Smooth muscle cell (in vitro differentiated cells): ENCODE results near the gene INPP5A. TPM values are rescaled to one million over a fixed set of nuclear protein-coding genes. Genes with fewer than 3 reads are reported as not detected.
"Not testable (repeated sequence)": the region's sequence is repeated elsewhere in the genome, so short reads cannot be mapped to it uniquely, and the experiment has no call there.

ENCODE experiments used
- DNase-seq: peaks from one replicate; lab custom pipeline; 2025; ENCODE audit not compliant: unreplicated experiment; lab: John Stamatoyannopoulos, UW
- H2AFZ ChIP-seq: fragments of 200-600 bp; sonication (generic); 2 replicates; pipeline ENCODE4 v1.6.0; 2016; ENCODE audit warnings: antibody characterized with exemption, low read depth, mild to moderate bottlenecking
- H3F3A ChIP-seq: fragments of 200-600 bp; sonication (generic); 2 replicates; pipeline ENCODE4 v1.6.0; 2017; ENCODE audit warnings: antibody characterized with exemption, low read depth
- H3K27ac ChIP-seq: fragments of 200-600 bp; sonication (generic); 2 replicates; pipeline ENCODE4 v1.5.1; 2016; ENCODE audit warnings: low read depth, mild to moderate bottlenecking
- H3K27me3 ChIP-seq: fragments of 200-600 bp; sonication (generic); 2 replicates; pipeline ENCODE4 v1.6.1; 2016; ENCODE audit warnings: low read depth, mild to moderate bottlenecking
- H3K36me3 ChIP-seq: fragments of 200-600 bp; sonication (generic); 2 replicates; pipeline ENCODE4 v1.5.1; 2016; ENCODE audit warnings: low read depth
- H3K4me1 ChIP-seq: fragments of 200-600 bp; sonication (generic); 2 replicates; pipeline ENCODE4 v1.5.1; 2016; ENCODE audit warnings: low read depth
- H3K4me2 ChIP-seq: fragments of 200-600 bp; sonication (generic); 2 replicates; pipeline ENCODE4 v1.6.0; 2016; ENCODE audit warnings: mild to moderate bottlenecking
- H3K4me3 ChIP-seq: fragments of 200-600 bp; sonication (generic); 2 replicates; pipeline ENCODE4 v1.5.1; 2016; ENCODE audit warnings: mild to moderate bottlenecking
- H3K79me2 ChIP-seq: fragments of 200-600 bp; sonication (generic); 2 replicates; pipeline ENCODE4 v1.6.0; 2016; ENCODE audit warnings: low read depth, mild to moderate bottlenecking
- H3K9ac ChIP-seq: fragments of 200-600 bp; sonication (generic); 2 replicates; pipeline ENCODE4 v1.6.0; 2016; ENCODE audit warnings: low read depth
- H3K9me3 ChIP-seq: fragments of 200-600 bp; sonication (generic); replicated peaks from 2 replicates; pipeline ENCODE4 v1.5.1; 2016; ENCODE audit warnings: low read depth
- H4K20me1 ChIP-seq: fragments of 200-600 bp; sonication (generic); 2 replicates; pipeline ENCODE4 v1.6.0; 2016; ENCODE audit warnings: low read depth
- WGBS: methylation state at CpG from one replicate; pipeline ENCODE4 v1.1.7; 2016; ENCODE audit warnings: low lambda C conversion rate; 5-methylcytosine and 5-hydroxymethylcytosine counted together
- polyA plus RNA-seq: library from polyadenylated mRNA; unstranded; fragments of >200 nt; fragmentation: Nextera tagmentation; extraction: Ambion mirVana; gene quantifications from 2 replicates; pipeline ENCODE4 v1.2.1, GENCODE V29; 2016
- total RNA-seq: library from RNA; depleted of rRNA; stranded (reverse); fragments of >200 nt; gene quantifications from 2 replicates; pipeline ENCODE4 v1.2.3, GENCODE V29; 2014
- TF ChIP-seq, protein P1 (sequence below): fragments of 200-600 bp; sonication (generic); IDR thresholded peaks from 2 replicates; pipeline ENCODE4 v1.5.1; 2017; ENCODE audit warnings: borderline replicate concordance, mild to moderate bottlenecking, antibody characterized with exemption; ENCODE audit not compliant: insufficient read depth, poor library complexity, severe bottlenecking

INPP5A gene
- total and polyA plus RNA-seq, 2 experiments from 2014 or later: 48.0 to 55.9 TPM

DNA sequence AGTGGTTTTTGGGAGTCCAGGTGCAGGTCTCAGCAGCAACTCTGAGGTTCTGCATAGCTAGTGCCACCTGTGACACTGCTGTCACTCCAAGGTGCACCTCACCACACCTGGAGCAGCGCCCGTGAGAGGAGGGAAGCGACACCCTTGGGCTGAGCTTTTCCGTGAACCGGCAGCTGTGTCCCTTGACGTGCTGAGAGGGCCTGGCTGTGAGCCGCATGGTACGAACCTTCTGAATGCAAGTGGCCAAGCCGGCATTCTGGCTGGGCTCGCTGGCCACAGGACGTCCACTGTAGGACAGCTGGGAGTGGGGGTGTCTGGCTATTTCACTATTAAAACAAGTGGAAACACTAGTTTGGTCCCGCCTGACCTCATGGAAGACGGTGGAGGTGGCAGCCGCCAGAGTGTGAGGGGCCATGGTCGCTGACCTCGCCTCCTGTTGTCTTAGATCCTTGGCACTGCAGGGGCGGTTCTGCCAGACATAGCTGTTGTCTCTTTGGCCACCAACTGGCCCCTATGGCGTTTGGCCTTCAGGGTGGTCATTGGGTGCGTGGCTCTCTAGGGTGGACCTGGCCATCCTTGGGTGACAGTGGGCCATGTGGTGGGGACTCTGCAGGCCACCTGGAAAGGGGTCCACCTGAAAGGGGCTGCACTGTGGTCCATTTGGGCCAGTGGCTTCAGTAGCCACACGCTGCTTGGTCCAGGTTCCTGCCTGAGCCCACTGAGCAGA lies 12.9 kb downstream of the INPP5A start:
- H3K9ac ChIP-seq: no peak overlapping the region
- H3K4me2 ChIP-seq: no peak overlapping the region
- no peak overlapping the region for H3K27ac ChIP-seq
- H4K20me1 ChIP-seq: peaks cover 100% of the 10 kb centered on the region
- H3K79me2 ChIP-seq: peaks cover 77% of the 10 kb centered on the region
- no peaks in the 10 kb centered on the region for H3K9me3 ChIP-seq
- 94% methylated on average over 20 of the region's 20 CpGs for WGBS
- no peak overlapping the region for H3K4me3 ChIP-seq
- no peaks in the 10 kb centered on the region for H3K36me3 ChIP-seq
- H3K4me1 ChIP-seq: no peaks in the 10 kb centered on the region
- no peak for DNase-seq
- TF ChIP-seq, protein P1, sequence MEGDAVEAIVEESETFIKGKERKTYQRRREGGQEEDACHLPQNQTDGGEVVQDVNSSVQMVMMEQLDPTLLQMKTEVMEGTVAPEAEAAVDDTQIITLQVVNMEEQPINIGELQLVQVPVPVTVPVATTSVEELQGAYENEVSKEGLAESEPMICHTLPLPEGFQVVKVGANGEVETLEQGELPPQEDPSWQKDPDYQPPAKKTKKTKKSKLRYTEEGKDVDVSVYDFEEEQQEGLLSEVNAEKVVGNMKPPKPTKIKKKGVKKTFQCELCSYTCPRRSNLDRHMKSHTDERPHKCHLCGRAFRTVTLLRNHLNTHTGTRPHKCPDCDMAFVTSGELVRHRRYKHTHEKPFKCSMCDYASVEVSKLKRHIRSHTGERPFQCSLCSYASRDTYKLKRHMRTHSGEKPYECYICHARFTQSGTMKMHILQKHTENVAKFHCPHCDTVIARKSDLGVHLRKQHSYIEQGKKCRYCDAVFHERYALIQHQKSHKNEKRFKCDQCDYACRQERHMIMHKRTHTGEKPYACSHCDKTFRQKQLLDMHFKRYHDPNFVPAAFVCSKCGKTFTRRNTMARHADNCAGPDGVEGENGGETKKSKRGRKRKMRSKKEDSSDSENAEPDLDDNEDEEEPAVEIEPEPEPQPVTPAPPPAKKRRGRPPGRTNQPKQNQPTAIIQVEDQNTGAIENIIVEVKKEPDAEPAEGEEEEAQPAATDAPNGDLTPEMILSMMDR: no peak
- H3K27me3 ChIP-seq: no peaks in the 10 kb centered on the region
- H3F3A ChIP-seq: no peaks in the 10 kb centered on the region
- no peak overlapping the region for H2AFZ ChIP-seq

DNA sequence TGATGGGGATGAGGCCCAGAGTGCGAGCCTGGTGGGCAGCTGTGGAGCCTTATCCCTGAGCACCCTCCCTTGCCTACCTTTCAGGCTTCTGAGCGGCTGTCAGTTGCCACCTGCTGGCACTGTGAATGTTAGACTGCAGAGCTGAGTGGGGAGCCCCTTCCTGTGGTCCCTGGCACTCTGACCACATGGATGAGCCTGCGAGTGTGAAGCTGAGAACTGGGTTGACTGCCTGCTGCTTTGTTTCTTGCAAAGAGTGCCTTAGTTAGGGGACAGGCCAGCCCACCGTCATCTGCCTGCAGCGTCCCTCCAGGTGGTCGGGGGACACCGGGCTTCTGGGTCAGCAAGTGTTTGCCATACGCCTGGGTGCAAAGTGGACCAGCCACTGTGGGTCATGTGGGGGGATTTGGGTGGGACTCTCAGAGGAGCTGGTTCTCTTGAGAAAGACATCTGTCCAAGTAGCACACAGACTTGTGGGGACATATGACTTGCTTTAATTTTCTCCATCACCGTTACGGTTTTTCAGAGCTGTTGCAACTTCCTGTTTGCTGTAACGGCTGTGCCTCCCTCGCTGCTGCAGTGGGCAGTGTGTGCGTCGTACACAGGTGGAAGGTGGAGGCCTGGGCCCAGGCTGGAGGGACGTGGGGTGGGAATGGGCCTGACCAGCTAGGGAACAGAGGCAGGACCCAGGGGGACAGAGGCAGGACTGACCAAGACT lies 13.7 kb downstream of the INPP5A start:
- no peak overlapping the region for H3K9ac ChIP-seq
- H3F3A ChIP-seq: no peaks in the 10 kb centered on the region
- H3K4me2 ChIP-seq: no peak overlapping the region
- H3K36me3 ChIP-seq: no peaks in the 10 kb centered on the region
- TF ChIP-seq, protein P1: no peak
- no peaks in the 10 kb centered on the region for H3K9me3 ChIP-seq
- no peak overlapping the region for H3K27ac ChIP-seq
- H2AFZ ChIP-seq: no peak overlapping the region
- H3K4me1 ChIP-seq: no peaks in the 10 kb centered on the region
- H4K20me1 ChIP-seq: peaks cover 100% of the 10 kb centered on the region
- WGBS: 91% methylated on average over 15 of the region's 15 CpGs
- H3K79me2 ChIP-seq: peaks cover 75% of the 10 kb centered on the region
- no peak for DNase-seq
- no peak overlapping the region for H3K4me3 ChIP-seq
- H3K27me3 ChIP-seq: no peaks in the 10 kb centered on the region

DNA sequence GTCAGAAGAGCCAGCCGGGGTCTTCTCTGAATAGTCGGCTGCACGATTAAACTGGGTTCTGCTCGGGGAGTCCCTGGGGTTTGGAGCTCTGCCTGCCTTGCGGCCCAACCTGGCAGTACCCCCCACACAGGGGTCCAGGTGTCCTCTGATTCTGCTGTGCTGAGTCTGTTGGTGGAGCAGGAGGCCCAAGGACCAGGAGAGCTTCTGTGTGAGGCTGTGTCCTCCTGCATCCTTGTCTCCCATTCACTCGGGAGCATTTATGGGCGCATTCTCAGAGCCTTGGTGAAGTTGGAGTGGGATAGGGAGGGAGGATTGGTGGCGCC lies 14.2 kb downstream of the INPP5A start:
- H3K27ac ChIP-seq: no peak overlapping the region
- no peaks in the 10 kb centered on the region for H3K9me3 ChIP-seq
- H3K9ac ChIP-seq: no peak overlapping the region
- peaks cover 100% of the 10 kb centered on the region for H4K20me1 ChIP-seq
- peaks cover 74% of the 10 kb centered on the region for H3K79me2 ChIP-seq
- no peak overlapping the region for H3K4me3 ChIP-seq
- no peaks in the 10 kb centered on the region for H3K4me1 ChIP-seq
- no peak overlapping the region for H3K4me2 ChIP-seq
- no peak overlapping the region for H2AFZ ChIP-seq
- no peak for DNase-seq
- no peaks in the 10 kb centered on the region for H3K36me3 ChIP-seq
- TF ChIP-seq, protein P1: no peak
- WGBS: 94% methylated on average over 8 of the region's 8 CpGs
- H3K27me3 ChIP-seq: no peaks in the 10 kb centered on the region
- no peaks in the 10 kb centered on the region for H3F3A ChIP-seq

DNA sequence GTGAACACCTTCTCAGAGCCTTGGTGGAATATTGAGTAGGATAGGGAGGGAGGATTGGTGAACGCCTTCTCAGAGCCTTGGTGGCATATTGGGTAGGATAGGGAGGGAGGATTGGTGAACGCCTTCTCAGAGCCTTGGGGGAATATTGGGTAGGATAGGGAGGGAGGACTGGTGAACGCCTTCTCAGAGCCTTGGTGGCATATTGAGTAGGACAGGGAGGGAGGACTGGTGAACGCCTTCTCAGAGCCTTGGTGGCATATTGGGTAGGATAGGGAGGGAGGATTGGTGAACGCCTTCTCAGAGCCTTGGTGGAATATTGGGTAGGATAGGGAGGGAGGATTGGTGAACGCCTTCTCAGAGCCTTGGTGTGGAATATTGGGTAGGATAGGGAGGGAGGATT lies 15.0 kb downstream of the INPP5A start:
- not testable (repeated sequence) for H3F3A ChIP-seq, H3K27ac ChIP-seq, H3K9ac ChIP-seq, DNase-seq, H3K36me3 ChIP-seq, H3K27me3 ChIP-seq, H3K4me1 ChIP-seq, H3K9me3 ChIP-seq, H3K4me2 ChIP-seq, H2AFZ ChIP-seq, H3K4me3 ChIP-seq
- H3K79me2 ChIP-seq: peaks cover 74% of the 10 kb centered on the region
- peaks cover 100% of the 10 kb centered on the region for H4K20me1 ChIP-seq
- WGBS: 98% methylated on average over 6 of the region's 6 CpGs

DNA sequence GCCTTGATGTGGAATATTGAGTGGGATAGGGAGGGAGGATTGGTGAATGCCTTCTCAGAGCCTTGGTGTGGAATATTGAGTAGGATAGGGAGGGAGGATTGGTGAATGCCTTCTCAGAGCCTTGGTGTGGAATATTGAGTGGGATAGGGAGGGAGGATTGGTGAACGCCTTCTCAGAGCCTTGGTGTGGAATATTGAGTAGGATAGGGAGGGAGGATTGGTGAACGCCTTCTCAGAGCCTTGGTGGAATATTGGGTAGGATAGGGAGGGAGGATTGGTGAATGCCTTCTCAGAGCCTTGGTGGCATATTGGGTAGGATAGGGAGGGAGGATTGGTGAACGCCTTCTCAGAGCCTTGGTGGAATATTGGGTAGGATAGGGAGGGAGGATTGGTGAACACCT lies 16.0 kb downstream of the INPP5A start:
- not testable (repeated sequence) for DNase-seq, H3K36me3 ChIP-seq, H3K9ac ChIP-seq, H3K27me3 ChIP-seq, H3K4me3 ChIP-seq, H3K4me1 ChIP-seq, H3K9me3 ChIP-seq, H2AFZ ChIP-seq, H3F3A ChIP-seq, H3K27ac ChIP-seq, H3K4me2 ChIP-seq
- H3K79me2 ChIP-seq: peaks cover 74% of the 10 kb centered on the region
- WGBS: 100% methylated on average over 3 of the region's 3 CpGs
- H4K20me1 ChIP-seq: peaks cover 100% of the 10 kb centered on the region
